ENCODE results near the gene NHLRC4. TPM values are rescaled to one million over a fixed set of nuclear protein-coding genes. Genes with fewer than 3 reads are reported as not detected.
A peak's percentile ranks its signal among the peaks of the same experiment; 100 is the strongest.

The NHLRC4 gene
- total and polyA plus RNA-seq, 9 of the 15 experiments (the other 6 are each of a cell fraction or from before 2014, with no cell fraction given), result 0.24 to 3.7 (median 1.3) TPM; not detected in 2

- TF ChIP-seq ZNF696 (CRISPR knock-in tag; conservative IDR thresholded peaks at IDR 0.05) (no peak), BRF2 (IDR thresholded peaks at IDR 0.05; ENCODE audit: borderline replicate concordance, insufficient read depth, insufficient read length) (no peak), MTA3 (IDR thresholded peaks at IDR 0.05; ENCODE audit: borderline replicate concordance) (0 out of 2 replicates have a peak, but pooled peaks have one; percentile 55), KLF16 (IDR thresholded peaks at IDR 0.05) (no peak), ZNF507 (tag; conservative IDR thresholded peaks at IDR 0.05) (no peak), CREB3L1 (IDR thresholded peaks at IDR 0.05; ENCODE audit: borderline replicate concordance, low read depth) (no peak), EP400 (IDR thresholded peaks at IDR 0.05) (peak; percentile 60), ZNF444 (CRISPR knock-in tag; IDR thresholded peaks at IDR 0.05) (no peak), ZNF274 (IDR thresholded peaks at IDR 0.05; ENCODE audit: borderline replicate concordance, low read depth, low read length) (no peak), ZNF324 (CRISPR knock-in tag; IDR thresholded peaks at IDR 0.05) (no peak), MCM2 (IDR thresholded peaks at IDR 0.05; ENCODE audit: low read depth) (no peak), CSDE1 (IDR thresholded peaks at IDR 0.05) (no peak), NRF1 (conservative IDR thresholded peaks at IDR 0.05 in 1 of 2, IDR thresholded peaks at IDR 0.05 in 1 of 2) (no peak), CCAR2 (IDR thresholded peaks at IDR 0.05; ENCODE audit: low read depth, low read length) (no peak), NR3C1 (CRISPR knock-in tag; IDR thresholded peaks at IDR 0.05) (peak; percentile 85), YBX1 (IDR thresholded peaks at IDR 0.05) (no peak), OTX1 (CRISPR knock-in tag; IDR thresholded peaks at IDR 0.05) (no peak), PHF20 (IDR thresholded peaks at IDR 0.05; ENCODE audit: partially characterized antibody) (no peak), SREBF1 (IDR thresholded peaks at IDR 0.05; ENCODE audit: borderline replicate concordance, low read depth, low read length) (no peak), SPI1 (IDR thresholded peaks at IDR 0.05; ENCODE audit: borderline replicate concordance, low read depth, low read length) (no peak), GABPB1 (CRISPR knock-in tag; IDR thresholded peaks at IDR 0.05) (peak; percentile 41; the same call in 1 of the 2 replicates), JUN (IDR thresholded peaks at IDR 0.05; ENCODE audit: borderline replicate concordance, low read depth, low read length) (peak; percentile 34; the same call in 1 of the 2 replicates), JUN (CRISPR knock-in tag; IDR thresholded peaks at IDR 0.05; ENCODE audit: borderline replicate concordance) (no peak), SMARCB1 (IDR thresholded peaks at IDR 0.05; ENCODE audit: insufficient read length, low read depth) (no peak), TARDBP (IDR thresholded peaks at IDR 0.05) (no peak), ZBTB5 (IDR thresholded peaks at IDR 0.05) (no peak)
Measured at GRCh38 chr16:528111-529011, 38.4 kb upstream of the NHLRC4 start (continued).
